Astrocyte (in vitro differentiated cells and primary cell): ENCODE results near the gene CREB3L2. TPM values are rescaled to one million over a fixed set of nuclear protein-coding genes. Genes with fewer than 3 reads are reported as not detected.
A peak's percentile ranks its signal among the peaks of the same experiment; 100 is the strongest.

Experiments used
- DNase-seq: peaks from one replicate; pipeline ENCODE4 v3.0.0-alpha.2; 2010; ENCODE audit warnings: low read depth
- FAIRE-seq: peaks from 2 replicates; lab custom pipeline; 2011; peaks lifted over from hg19 to GRCh38; lab: Jason Lieb, UNC
- H2AFZ ChIP-seq: 2 replicates; pipeline ENCODE4 v1.6.0; 2012; ENCODE audit warnings: low read depth, low read length, inconsistent platforms
- H3K27ac ChIP-seq: 2 replicates; pipeline ENCODE4 v1.5.1; 2011; ENCODE audit warnings: low read depth, low read length, inconsistent platforms
- H3K27me3 ChIP-seq: 2 replicates; pipeline ENCODE4 v1.6.0; 2011; ENCODE audit warnings: low read length, inconsistent platforms; ENCODE audit not compliant: insufficient read depth
- H3K36me3 ChIP-seq: 2 replicates; pipeline ENCODE4 v1.5.1; 2011; ENCODE audit warnings: low read length, inconsistent platforms; ENCODE audit not compliant: insufficient read depth
- H3K4me1 ChIP-seq: 2 replicates; pipeline ENCODE4 v1.5.1; 2011; ENCODE audit warnings: low read length, inconsistent platforms; ENCODE audit not compliant: insufficient read depth
- H3K4me2 ChIP-seq: 2 replicates; pipeline ENCODE4 v1.6.0; 2012; ENCODE audit warnings: low read length, inconsistent platforms
- H3K4me3 ChIP-seq: 2 replicates; pipeline ENCODE4 v1.5.1; 2011; ENCODE audit warnings: low read depth, mild to moderate bottlenecking, low read length, inconsistent platforms; ENCODE audit not compliant: insufficient read depth
- H3K79me2 ChIP-seq: 2 replicates; pipeline ENCODE4 v1.6.0; 2012; ENCODE audit warnings: mild to moderate bottlenecking, low read length, inconsistent platforms; ENCODE audit not compliant: insufficient read depth
- H3K9ac ChIP-seq: 2 replicates; pipeline ENCODE4 v1.6.0; 2012; ENCODE audit warnings: mild to moderate bottlenecking, low read length, inconsistent platforms
- H3K9me3 ChIP-seq: 2 replicates; pipeline ENCODE4 v1.5.1; 2012; ENCODE audit warnings: low read depth, mild to moderate bottlenecking, low read length, inconsistent platforms; ENCODE audit not compliant: insufficient read depth
- H4K20me1 ChIP-seq: 2 replicates; pipeline ENCODE4 v1.6.0; 2012; ENCODE audit warnings: low read length, inconsistent platforms; ENCODE audit not compliant: insufficient read depth
- H3K27ac Mint-ChIP-seq: one replicate; pipeline ENCODE4 v1.8.0; 2021; ENCODE audit warnings: mild to moderate bottlenecking, mixed read lengths; ENCODE audit not compliant: unreplicated experiment
- H3K27me3 Mint-ChIP-seq: one replicate; pipeline ENCODE4 v1.8.0; 2021; ENCODE audit warnings: low read depth, mixed read lengths; ENCODE audit not compliant: unreplicated experiment
- H3K36me3 Mint-ChIP-seq: one replicate; pipeline ENCODE4 v1.8.0; 2021; ENCODE audit warnings: low read depth, mixed read lengths; ENCODE audit not compliant: unreplicated experiment
- H3K4me1 Mint-ChIP-seq: one replicate; pipeline ENCODE4 v1.8.0; 2021; ENCODE audit warnings: low read depth, mixed read lengths; ENCODE audit not compliant: unreplicated experiment
- H3K4me3 Mint-ChIP-seq: one replicate; pipeline ENCODE4 v1.8.0; 2021; ENCODE audit warnings: mild to moderate bottlenecking, moderate library complexity, mixed read lengths; ENCODE audit not compliant: unreplicated experiment
- H3K9me3 Mint-ChIP-seq: one replicate; pipeline ENCODE4 v1.8.0; 2021; ENCODE audit warnings: mild to moderate bottlenecking, mixed read lengths; ENCODE audit not compliant: unreplicated experiment
- EZH2 ChIP-seq: IDR thresholded peaks from 2 replicates; pipeline ENCODE4 v1.6.1; 2012; ENCODE audit warnings: mild to moderate bottlenecking, low read length, inconsistent platforms; ENCODE audit not compliant: insufficient read depth
- total RNA-seq: library from RNA; stranded (reverse); gene quantifications from 2 replicates; pipeline ENCODE4 v1.2.1, GENCODE V29; 2021
- TF ChIP-seq, protein P1 (sequence below): IDR thresholded peaks from 2 replicates; pipeline ENCODE4 v1.5.1; 2011; ENCODE audit warnings: low read depth, mild to moderate bottlenecking, inconsistent platforms, low read length, moderate library complexity; ENCODE audit not compliant: insufficient read depth

The CREB3L2 gene
- total RNA-seq, 1 donor from 2014 or later = 116 TPM

- Histone ChIP-seq H3K79me2 (no peaks in the 10 kb centered on the region), H3K4me1 (peaks cover 67% of the 10 kb centered on the region), H2AFZ (no peak overlapping the region), H3K9ac (peak overlapping the region; percentile 72), H3K9me3 (no peaks in the 10 kb centered on the region), H4K20me1 (no peaks in the 10 kb centered on the region), H3K4me3 (no peak overlapping the region), H3K36me3 (peaks cover 46% of the 10 kb centered on the region), H3K4me2 (no peak overlapping the region), H3K27me3 (no peaks in the 10 kb centered on the region), H3K27ac (peak overlapping the region; percentile 94)
- Mint-ChIP-seq H3K27ac (peak overlapping the region; percentile 98), H3K4me1 (peaks cover 68% of the 10 kb centered on the region), H3K36me3 (peaks cover 48% of the 10 kb centered on the region), H3K9me3 (no peaks in the 10 kb centered on the region), H3K27me3 (no peaks in the 10 kb centered on the region), H3K4me3 (no peak overlapping the region)
- no peak for TF ChIP-seq EZH2
- TF ChIP-seq, protein P1, sequence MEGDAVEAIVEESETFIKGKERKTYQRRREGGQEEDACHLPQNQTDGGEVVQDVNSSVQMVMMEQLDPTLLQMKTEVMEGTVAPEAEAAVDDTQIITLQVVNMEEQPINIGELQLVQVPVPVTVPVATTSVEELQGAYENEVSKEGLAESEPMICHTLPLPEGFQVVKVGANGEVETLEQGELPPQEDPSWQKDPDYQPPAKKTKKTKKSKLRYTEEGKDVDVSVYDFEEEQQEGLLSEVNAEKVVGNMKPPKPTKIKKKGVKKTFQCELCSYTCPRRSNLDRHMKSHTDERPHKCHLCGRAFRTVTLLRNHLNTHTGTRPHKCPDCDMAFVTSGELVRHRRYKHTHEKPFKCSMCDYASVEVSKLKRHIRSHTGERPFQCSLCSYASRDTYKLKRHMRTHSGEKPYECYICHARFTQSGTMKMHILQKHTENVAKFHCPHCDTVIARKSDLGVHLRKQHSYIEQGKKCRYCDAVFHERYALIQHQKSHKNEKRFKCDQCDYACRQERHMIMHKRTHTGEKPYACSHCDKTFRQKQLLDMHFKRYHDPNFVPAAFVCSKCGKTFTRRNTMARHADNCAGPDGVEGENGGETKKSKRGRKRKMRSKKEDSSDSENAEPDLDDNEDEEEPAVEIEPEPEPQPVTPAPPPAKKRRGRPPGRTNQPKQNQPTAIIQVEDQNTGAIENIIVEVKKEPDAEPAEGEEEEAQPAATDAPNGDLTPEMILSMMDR = no peak
- FAIRE-seq (no peak), DNase-seq (peak; percentile 78)
Measured at GRCh38 chr7:137878333-137878961, 123.4 kb downstream of the CREB3L2 start.

DNA sequence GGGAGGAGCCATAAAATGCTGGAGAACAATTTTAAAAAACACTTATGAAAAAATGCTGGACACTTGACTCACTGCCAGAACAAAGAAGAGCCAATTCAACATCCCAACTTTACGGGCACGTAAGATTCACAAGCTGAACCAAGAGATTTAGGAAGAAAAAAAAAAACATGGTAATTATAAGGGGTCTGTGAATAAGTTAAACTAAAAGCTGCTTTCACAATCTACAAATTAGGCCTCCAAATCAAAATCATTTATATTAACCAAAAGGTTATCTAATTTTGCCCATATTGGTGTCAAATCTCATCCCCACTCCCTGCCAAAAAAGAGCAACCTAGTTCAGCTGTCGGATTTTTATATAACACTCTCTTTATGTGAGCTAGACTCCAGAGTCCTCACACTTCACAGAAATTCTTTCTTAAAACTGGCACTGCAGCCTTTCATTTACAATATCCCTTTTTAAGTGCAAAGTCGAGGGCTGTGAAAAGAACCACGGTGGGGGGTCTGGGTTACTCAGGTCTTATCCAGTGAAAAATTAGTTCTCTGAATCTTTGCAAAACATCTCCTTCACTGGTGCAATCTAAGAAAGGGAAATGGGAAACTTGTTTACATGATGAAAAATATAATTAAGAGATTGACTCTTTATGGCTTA, 124.7 kb downstream of the CREB3L2 start:
- Mint-ChIP-seq H3K27me3 (no peaks in the 10 kb centered on the region), H3K27ac (no peak overlapping the region), H3K4me1 (peaks cover 57% of the 10 kb centered on the region), H3K36me3 (peaks cover 51% of the 10 kb centered on the region), H3K9me3 (no peaks in the 10 kb centered on the region), H3K4me3 (no peak overlapping the region)
- Histone ChIP-seq H3K9ac (no peak overlapping the region), H3K4me3 (no peak overlapping the region), H3K27me3 (no peaks in the 10 kb centered on the region), H3K4me2 (no peak overlapping the region), H3K36me3 (peaks cover 49% of the 10 kb centered on the region), H3K79me2 (no peaks in the 10 kb centered on the region), H4K20me1 (no peaks in the 10 kb centered on the region), H3K4me1 (peaks cover 61% of the 10 kb centered on the region), H3K27ac (peak overlapping the region; percentile 11), H3K9me3 (no peaks in the 10 kb centered on the region), H2AFZ (no peak overlapping the region)
- TF ChIP-seq, protein P1 = no peak
- no peak for TF ChIP-seq EZH2
- DNase-seq (no peak), FAIRE-seq (no peak)

GRCh38 chr7:137875746-137876145, 126.1 kb downstream of the CREB3L2 start:
- Histone ChIP-seq H3K79me2 (no peaks in the 10 kb centered on the region), H3K36me3 (peaks cover 50% of the 10 kb centered on the region), H3K4me1 (peaks cover 47% of the 10 kb centered on the region), H3K4me2 (no peak overlapping the region), H4K20me1 (no peaks in the 10 kb centered on the region), H3K9ac (peak overlapping the region; percentile 85), H2AFZ (no peak overlapping the region), H3K4me3 (no peak overlapping the region), H3K27me3 (no peaks in the 10 kb centered on the region), H3K9me3 (no peaks in the 10 kb centered on the region), H3K27ac (peak overlapping the region; percentile 97)
- H3K27ac Mint-ChIP-seq = no peak overlapping the region
- TF ChIP-seq, protein P1 = no peak
- no peak for TF ChIP-seq EZH2
- peaks cover 52% of the 10 kb centered on the region for H3K36me3 Mint-ChIP-seq
- H3K4me1 Mint-ChIP-seq = peaks cover 52% of the 10 kb centered on the region
- FAIRE-seq (no peak), DNase-seq (no peak)
- no peaks in the 10 kb centered on the region for H3K9me3 Mint-ChIP-seq
- H3K4me3 Mint-ChIP-seq = no peak overlapping the region
- no peaks in the 10 kb centered on the region for H3K27me3 Mint-ChIP-seq
